Limb (tissue), 2 donors: ENCODE results near the gene ZNF200.
A peak's percentile ranks its signal among the peaks of the same experiment; 100 is the strongest.

ENCODE experiments used
- DNase-seq, 2 donors: peaks; one replicate each; pipeline ENCODE4 v3.0.0-alpha.2; 2016; ENCODE audit errors: extremely low spot score in 2 of 2

Gene ZNF200

GRCh38 chr16:3175157-3176093, 59.5 kb downstream of the ZNF200 start:
- DNase-seq, result peak in 1 of 2 donors; percentile 41

- no peak for DNase-seq
These were observed 60.3 kb downstream of the ZNF200 start for GRCh38 chr16:3174618-3175148.

- peak in 1 of 2 donors; percentile 39 for DNase-seq
These were observed 60.9 kb downstream of the ZNF200 start for GRCh38 chr16:3173892-3174617.
